ENCODE data around the gene TEKTIP1. TPM values are rescaled to one million over a fixed set of nuclear protein-coding genes. Genes with fewer than 3 reads are reported as not detected.

TEKTIP1 gene
- total and polyA plus RNA-seq, 9 of the 15 experiments (the other 6 are each of a cell fraction or from before 2014, with no cell fraction given): 0.66 TPM; not detected in 8

- TF ChIP-seq BMI1 (IDR thresholded peaks at IDR 0.05; ENCODE audit: low read length) (no peak), HNRNPL (IDR thresholded peaks at IDR 0.05; ENCODE audit: low read depth, low read length) (peak; percentile 91; the same call in 1 of the 2 replicates), NFRKB (IDR thresholded peaks at IDR 0.05; ENCODE audit: low read depth) (0 out of 2 replicates have a peak, but pooled peaks have one; percentile 36), HMGN3 (IDR thresholded peaks at IDR 0.05; ENCODE audit: borderline replicate concordance, extremely low read depth, insufficient read length, low read depth, low read length) (peak; percentile 33), ZEB2 (IDR thresholded peaks at IDR 0.05) (no peak), XRCC5 (IDR thresholded peaks at IDR 0.05; ENCODE audit: low read depth, low read length) (peak; percentile 38; the same call in 1 of the 2 replicates), UBTF (IDR thresholded peaks at IDR 0.05; ENCODE audit: borderline replicate concordance in 1 of 2, low read depth in 2 of 2, low read length in 2 of 2) (no peak), RBFOX2 (IDR thresholded peaks at IDR 0.05; ENCODE audit: low read depth, low read length) (peak; percentile 60), HDGF (IDR thresholded peaks at IDR 0.05) (peak; percentile 74; the same call in 1 of the 2 replicates), MYNN (IDR thresholded peaks at IDR 0.05) (peak; percentile 76), MYNN (CRISPR knock-in tag; IDR thresholded peaks at IDR 0.05) (no peak), SP1 (CRISPR knock-in tag; IDR thresholded peaks at IDR 0.05) (peak; percentile 100), ZNF121 (CRISPR knock-in tag; conservative IDR thresholded peaks at IDR 0.05) (no peak), ZBED1 (IDR thresholded peaks at IDR 0.05) (no peak), ZBTB33 (CRISPR knock-in tag; IDR thresholded peaks at IDR 0.05) (peak; percentile 96), SPI1 (IDR thresholded peaks at IDR 0.05; ENCODE audit: borderline replicate concordance, low read depth, low read length) (0 out of 2 replicates have a peak, but pooled peaks have one; percentile 19), MAZ (CRISPR knock-in tag; conservative IDR thresholded peaks at IDR 0.05 in 1 of 2, IDR thresholded peaks at IDR 0.05 in 1 of 2) (peak in 1 of 2 experiments; percentile 58; a peak in 2 of 4 replicates), TFAP4 (CRISPR knock-in tag; IDR thresholded peaks at IDR 0.05; ENCODE audit: borderline replicate concordance) (peak; percentile 60), MED1 (CRISPR knock-in tag; IDR thresholded peaks at IDR 0.05; ENCODE audit: borderline replicate concordance) (no peak), SRF (CRISPR knock-in tag; IDR thresholded peaks at IDR 0.05) (no peak), ZNF511 (CRISPR knock-in tag; IDR thresholded peaks at IDR 0.05) (0 out of 2 replicates have a peak, but pooled peaks have one; percentile 20), PTRF (tag; IDR thresholded peaks at IDR 0.05) (no peak)
Measured at GRCh38 chr19:3573858-3574637, 35.1 kb downstream of the TEKTIP1 start (continued).

All from K562 (cell line).